Measurements from ENCODE around the gene CPAMD8. TPM values are rescaled to one million over a fixed set of nuclear protein-coding genes. Genes with fewer than 3 reads are reported as not detected.

Gene CPAMD8
- total RNA-seq, 1 donor from 2014 or later = 16.3 TPM

DNA sequence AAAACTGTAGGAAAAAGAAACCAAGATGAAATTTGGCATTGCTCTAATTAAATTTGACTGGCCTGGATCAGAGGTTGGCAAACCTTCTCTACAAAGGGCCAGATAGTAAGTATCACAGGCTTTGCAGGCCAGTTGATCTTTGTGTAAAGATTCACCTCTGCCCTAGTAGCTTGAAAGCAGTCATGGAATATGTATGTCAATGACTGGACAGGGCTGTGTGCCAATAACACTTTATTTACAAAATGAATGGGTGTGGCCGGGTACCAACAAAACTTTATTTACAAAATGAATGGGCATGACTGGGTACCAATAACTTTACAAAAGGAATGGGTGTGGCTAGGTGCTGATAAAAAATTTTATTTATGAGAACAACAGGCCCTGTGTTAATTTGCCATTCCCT, 177.4 kb downstream of the CPAMD8 start:
- DNase-seq (ENCODE audit: low spot score) = no peak
- Histone ChIP-seq H3K4me3 (no peak overlapping the region), H3K9me3 (ENCODE audit: low read depth) (no peaks in the 10 kb centered on the region), H2AFZ (replicated peaks) (no peak overlapping the region), H4K20me1 (ENCODE audit: low read depth) (peaks cover 8% of the 10 kb centered on the region), H3K36me3 (peaks cover 6% of the 10 kb centered on the region), H3F3A (ENCODE audit: low read depth) (no peaks in the 10 kb centered on the region), H3K4me2 (no peak overlapping the region), H3K9ac (no peak overlapping the region), H3K27ac (no peak overlapping the region), H3K27me3 (no peaks in the 10 kb centered on the region), H3K79me2 (ENCODE audit: low read depth) (no peaks in the 10 kb centered on the region), H3K4me1 (no peaks in the 10 kb centered on the region)
- Mint-ChIP-seq H3K27me3 (ENCODE audit: insufficient read depth, low read depth) (no peaks in the 10 kb centered on the region), H3K27ac (no peak overlapping the region), H3K36me3 (peaks cover 22% of the 10 kb centered on the region), H3K9me3 (no peaks in the 10 kb centered on the region), H3K4me1 (no peaks in the 10 kb centered on the region), H3K4me3 (no peak overlapping the region)
- no peak for TF ChIP-seq CTCF (IDR thresholded peaks at IDR 0.05)
- TF ChIP-seq EZH2 (IDR thresholded peaks at IDR 0.05) = no peak
- no peak for TF ChIP-seq EZH2phosphoT487 (IDR thresholded peaks at IDR 0.05)

DNA sequence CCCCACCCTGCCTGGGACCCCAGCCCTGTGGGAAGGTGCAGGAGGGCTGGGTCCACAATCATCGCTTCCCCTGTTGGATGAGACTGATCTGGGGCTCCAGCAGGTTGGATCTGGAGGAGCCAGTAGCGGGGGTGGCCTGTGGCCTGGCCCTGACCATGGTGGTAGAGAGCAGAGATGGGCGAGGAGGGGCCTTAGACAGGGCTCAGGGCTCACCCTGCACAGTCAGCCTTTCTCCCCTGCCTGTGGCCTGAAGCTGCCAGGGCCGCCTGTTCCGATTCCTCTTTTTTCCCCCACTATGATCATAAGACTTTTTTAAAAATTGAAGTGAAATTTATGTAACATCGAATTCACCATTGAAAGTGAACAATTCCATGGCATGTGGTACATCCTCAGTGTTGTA, 179.2 kb downstream of the CPAMD8 start:
- H3F3A ChIP-seq (ENCODE audit: low read depth) = no peaks in the 10 kb centered on the region
- no peaks in the 10 kb centered on the region for H3K27me3 ChIP-seq
- no peak overlapping the region for H3K27ac ChIP-seq
- H3K27me3 Mint-ChIP-seq (ENCODE audit: insufficient read depth, low read depth) = no peaks in the 10 kb centered on the region
- TF ChIP-seq EZH2phosphoT487 (IDR thresholded peaks at IDR 0.05) (no peak), EZH2 (IDR thresholded peaks at IDR 0.05) (no peak), CTCF (IDR thresholded peaks at IDR 0.05) (no peak)
- no peak overlapping the region for H3K4me3 ChIP-seq
- no peak overlapping the region for H2AFZ ChIP-seq (replicated peaks)
- H3K36me3 ChIP-seq = peaks cover 6% of the 10 kb centered on the region
- H4K20me1 ChIP-seq (ENCODE audit: low read depth) = peaks cover 10% of the 10 kb centered on the region
- no peaks in the 10 kb centered on the region for H3K9me3 ChIP-seq (ENCODE audit: low read depth)
- no peaks in the 10 kb centered on the region for H3K79me2 ChIP-seq (ENCODE audit: low read depth)
- H3K27ac Mint-ChIP-seq = no peak overlapping the region
- H3K4me3 Mint-ChIP-seq = no peak overlapping the region
- H3K9me3 Mint-ChIP-seq = no peaks in the 10 kb centered on the region
- no peak overlapping the region for H3K4me2 ChIP-seq
- no peaks in the 10 kb centered on the region for H3K4me1 ChIP-seq
- no peaks in the 10 kb centered on the region for H3K4me1 Mint-ChIP-seq
- DNase-seq (ENCODE audit: low spot score) = no peak
- H3K36me3 Mint-ChIP-seq = peaks cover 27% of the 10 kb centered on the region
- H3K9ac ChIP-seq = no peak overlapping the region

DNA sequence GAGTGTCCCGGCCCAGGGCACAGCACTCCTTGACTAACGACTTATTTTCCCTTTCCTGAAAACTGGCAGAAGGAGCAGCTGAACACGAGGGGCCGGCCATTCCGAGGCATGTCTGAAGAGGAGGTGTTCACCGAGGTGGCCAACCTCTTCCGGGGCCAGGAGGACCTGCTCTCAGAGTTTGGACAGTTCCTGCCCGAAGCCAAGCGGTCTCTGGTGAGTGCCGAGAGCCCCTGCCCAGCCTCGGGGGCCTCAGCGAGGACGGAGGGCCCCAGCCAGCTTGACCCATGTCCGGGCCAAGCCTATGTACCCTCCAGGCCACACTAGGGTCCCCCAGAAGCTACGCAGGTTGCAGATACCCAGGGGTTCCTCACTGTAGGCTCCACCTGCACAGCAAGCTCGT, 179.7 kb downstream of the CPAMD8 start:
- Histone ChIP-seq H4K20me1 (ENCODE audit: low read depth) (peaks cover 10% of the 10 kb centered on the region), H3K27ac (no peak overlapping the region), H3K9ac (no peak overlapping the region), H3K27me3 (no peaks in the 10 kb centered on the region), H2AFZ (replicated peaks) (no peak overlapping the region), H3K4me2 (no peak overlapping the region), H3K4me1 (no peaks in the 10 kb centered on the region), H3K36me3 (peaks cover 6% of the 10 kb centered on the region), H3K79me2 (ENCODE audit: low read depth) (no peaks in the 10 kb centered on the region), H3F3A (ENCODE audit: low read depth) (no peaks in the 10 kb centered on the region), H3K9me3 (ENCODE audit: low read depth) (no peaks in the 10 kb centered on the region), H3K4me3 (no peak overlapping the region)
- Mint-ChIP-seq H3K4me3 (no peak overlapping the region), H3K4me1 (no peaks in the 10 kb centered on the region), H3K36me3 (peaks cover 25% of the 10 kb centered on the region), H3K9me3 (no peaks in the 10 kb centered on the region), H3K27me3 (ENCODE audit: insufficient read depth, low read depth) (no peaks in the 10 kb centered on the region), H3K27ac (no peak overlapping the region)
- DNase-seq (ENCODE audit: low spot score) = no peak
- TF ChIP-seq EZH2 (IDR thresholded peaks at IDR 0.05) (no peak), CTCF (IDR thresholded peaks at IDR 0.05) (no peak), EZH2phosphoT487 (IDR thresholded peaks at IDR 0.05) (no peak)

Small RNAs within 50 kb of the gene (small RNA-seq; reads per million reads assigned to genes)
- gene RN7SL823P (not detected), gene RN7SL835P (not detected)

Other genes with a start within 250 kb of the CPAMD8 start
- 21.2 and 36.4 TPM in 2 replicates for gene SIN3B, start 197.4 kb downstream of the CPAMD8 start, total RNA-seq (ENCODE audit: low replicate concordance)
- 0.03 TPM in 1 of 2 replicates, not detected in the other for gene F2RL3, start 137.8 kb downstream of the CPAMD8 start, total RNA-seq (ENCODE audit: low replicate concordance)
- 15.6 and 16.3 TPM in 2 replicates for gene HAUS8, start 48.6 kb upstream of the CPAMD8 start, total RNA-seq (ENCODE audit: low replicate concordance)
- gene MYO9B, start 49.0 kb upstream of the CPAMD8 start, total RNA-seq (ENCODE audit: low replicate concordance) = 38.5 and 42.2 TPM in 2 replicates
- gene USE1, start 188.5 kb upstream of the CPAMD8 start, total RNA-seq (ENCODE audit: low replicate concordance) = 12.1 and 13.6 TPM in 2 replicates
- gene OCEL1, start 199.4 kb upstream of the CPAMD8 start, total RNA-seq (ENCODE audit: low replicate concordance) = 4.6 and 7.7 TPM in 2 replicates
- gene NR2F6, start 219.1 kb upstream of the CPAMD8 start, total RNA-seq (ENCODE audit: low replicate concordance) = 14.3 and 67.0 TPM in 2 replicates
- gene USHBP1, start 237.9 kb upstream of the CPAMD8 start, total RNA-seq (ENCODE audit: low replicate concordance) = 0.28 and 1.1 TPM in 2 replicates
- 89.8 and 107 TPM in 2 replicates for gene BABAM1, start 240.6 kb upstream of the CPAMD8 start, total RNA-seq (ENCODE audit: low replicate concordance)